GM12865 (cell line): ENCODE results near the gene ZMIZ1.

Source experiments
- DNase-seq: peaks from one replicate; pipeline ENCODE4 v3.0.0; 2010; ENCODE audit warnings: low read depth
- H3K4me3 ChIP-seq: 2 replicates; pipeline ENCODE4 v1.5.1; 2011; ENCODE audit warnings: mild to moderate bottlenecking, low read depth, low read length, control low read depth
- CTCF ChIP-seq: IDR thresholded peaks from 2 replicates; pipeline ENCODE4 v1.5.1; 2011; ENCODE audit warnings: low read length, control low read depth, low read depth, inconsistent platforms; ENCODE audit not compliant: insufficient read depth; ENCODE audit errors: missing control alignments

Gene ZMIZ1

DNA sequence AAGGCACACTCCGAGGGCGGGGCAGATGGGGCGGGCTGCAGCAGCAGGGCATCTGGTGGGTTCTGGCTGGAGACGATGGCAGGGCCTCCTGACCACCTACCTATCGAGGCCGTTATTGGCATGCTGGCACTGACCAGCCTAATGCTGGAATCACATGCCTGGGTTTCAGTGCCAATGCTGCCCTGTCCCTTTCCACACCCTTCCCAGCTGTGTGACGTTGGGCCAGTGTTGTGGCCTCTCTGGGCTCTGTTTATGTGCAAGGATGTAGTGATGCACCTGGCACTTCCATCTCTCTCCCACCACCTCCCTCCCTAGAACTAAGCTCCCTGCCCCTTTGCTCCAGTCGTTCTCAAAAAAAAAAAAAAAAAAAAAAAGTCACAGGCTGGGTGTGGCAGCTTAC is 132.9 kb downstream of the ZMIZ1 start:
- no peak overlapping the region for H3K4me3 ChIP-seq
- TF ChIP-seq CTCF: no peak
- no peak for DNase-seq

- peak; percentile 64 for DNase-seq
- peak; percentile 68 for TF ChIP-seq CTCF
- no peak overlapping the region for H3K4me3 ChIP-seq
Measured at GRCh38 chr10:79202188-79203013, 133.6 kb downstream of the ZMIZ1 start.

- H3K4me3 ChIP-seq: no peak overlapping the region
- TF ChIP-seq CTCF: no peak
- DNase-seq: no peak
Measured at GRCh38 chr10:79203014-79203644, 134.4 kb downstream of the ZMIZ1 start.

DNA sequence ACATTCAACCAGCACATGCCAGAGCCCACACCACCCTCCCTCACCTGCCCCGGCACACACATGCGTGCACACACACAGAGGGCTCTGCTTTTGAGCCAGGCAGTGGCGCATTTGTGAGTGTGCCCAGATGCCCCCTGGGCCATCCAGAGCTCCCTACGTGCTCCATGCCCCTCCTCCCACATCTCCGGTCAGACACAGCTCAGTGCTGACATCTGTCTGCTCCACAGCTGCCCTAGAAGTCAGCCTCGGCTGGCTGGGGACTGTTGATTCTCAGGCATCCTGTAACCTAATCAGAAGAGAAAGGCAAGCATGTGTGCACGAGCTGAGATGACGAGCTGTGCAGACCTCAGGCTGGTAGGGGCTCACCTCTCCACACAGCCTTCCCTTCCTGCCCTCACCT is 135.1 kb downstream of the ZMIZ1 start:
- no peak for TF ChIP-seq CTCF
- H3K4me3 ChIP-seq: no peak overlapping the region
- no peak for DNase-seq

DNA sequence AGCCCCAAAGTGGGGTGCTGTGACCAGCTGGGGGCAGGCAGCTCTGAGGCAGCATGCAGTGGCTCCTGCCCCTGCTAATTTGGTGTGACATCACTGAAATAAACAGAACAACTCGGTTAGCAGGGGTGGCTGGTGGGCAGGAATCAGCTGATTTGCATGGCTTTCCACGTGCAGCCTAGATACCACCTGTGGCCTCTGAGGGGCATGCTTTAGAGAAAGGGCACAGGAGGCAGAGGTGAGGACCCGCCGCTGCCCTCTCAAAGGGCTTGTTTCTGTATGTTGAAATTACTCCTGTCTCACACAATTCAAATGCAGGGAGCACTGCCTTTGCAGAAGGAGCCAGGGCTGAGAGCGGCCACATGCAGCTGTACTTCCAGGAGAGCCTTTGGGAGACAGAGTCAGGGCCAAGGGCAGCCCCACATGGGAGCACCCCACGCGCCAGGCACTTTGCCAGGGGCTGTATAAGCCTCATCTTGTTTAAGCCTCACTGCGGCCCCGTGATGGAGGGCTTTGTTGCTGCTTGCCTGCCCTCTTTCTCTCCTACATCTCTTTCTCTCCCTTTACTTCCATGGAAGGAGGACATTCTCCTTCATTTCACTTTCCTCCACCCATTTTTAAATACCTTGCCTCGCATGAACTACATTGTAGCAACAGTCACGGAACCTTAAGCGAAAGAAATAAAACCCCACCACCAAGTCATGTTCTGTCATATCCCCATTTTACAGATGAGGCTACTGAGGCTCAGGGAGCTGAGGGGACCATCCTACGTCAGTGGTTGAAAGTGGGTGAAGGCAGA is 137.7 kb downstream of the ZMIZ1 start:
- H3K4me3 ChIP-seq: no peak overlapping the region
- TF ChIP-seq CTCF: no peak

DNA sequence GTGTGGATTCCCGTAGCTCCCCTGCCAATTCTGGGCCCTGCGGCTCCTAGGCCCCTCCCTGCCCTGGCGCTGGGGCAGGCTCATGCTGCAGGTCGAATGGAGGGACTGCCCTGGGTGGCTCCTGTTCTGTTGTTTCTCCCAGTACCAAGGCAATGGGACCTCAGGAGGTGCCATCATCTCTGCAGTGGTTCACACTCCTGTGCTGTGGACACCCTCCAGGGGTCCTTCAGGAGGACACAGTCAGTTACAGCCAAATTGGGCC is 138.3 kb downstream of the ZMIZ1 start:
- TF ChIP-seq CTCF: no peak
- no peak overlapping the region for H3K4me3 ChIP-seq

More for the DNA sequence above, 137.7 kb downstream of the ZMIZ1 start:
- no peak for DNase-seq

More for the DNA sequence above, 138.3 kb downstream of the ZMIZ1 start:
- no peak for DNase-seq
